Gastroesophageal sphincter (tissue), 4 donors: Measurements from ENCODE around the gene STK32C. TPM values are rescaled to one million over a fixed set of nuclear protein-coding genes. Genes with fewer than 3 reads are reported as not detected.

Experiments
- ATAC-seq: fragments of 150-250 bp; one replicate; pipeline ENCODE4 v1.9.1; 2016; ENCODE audit warnings: mild to moderate bottlenecking, moderate library complexity
- H3K27ac ChIP-seq, 4 donors: fragments of 200-600 bp; sonication (generic) in 3 of 4; 1 replicate in 3 of 4; 2 replicates in 1 of 4; pipeline ENCODE4 v1.5.1; 2016 to 2019
- H3K27me3 ChIP-seq: fragments of 200-600 bp; sonication (generic); one replicate; pipeline ENCODE4 v1.5.1; 2019
- H3K36me3 ChIP-seq, 2 donors: fragments of 200-600 bp; sonication (generic); one replicate each; pipeline ENCODE4 v1.5.1; 2019; ENCODE audit warnings: control low read depth in 1 of 2
- H3K4me1 ChIP-seq, 3 donors: fragments of 200-600 bp; sonication (generic); 1 replicate in 2 of 3; 2 replicates in 1 of 3; pipeline ENCODE4 v1.5.1; 2016 to 2019; ENCODE audit warnings: control low read depth in 2 of 3
- H3K4me3 ChIP-seq, 2 donors: fragments of 200-600 bp; sonication (generic); one replicate each; pipeline ENCODE4 v1.5.1; 2019; ENCODE audit warnings: mild to moderate bottlenecking in 1 of 2, moderate library complexity in 1 of 2
- H3K9me3 ChIP-seq, 3 donors: fragments of 200-600 bp; sonication (generic); one replicate each; pipeline ENCODE4 v1.5.1; 2017 to 2019; ENCODE audit warnings: control low read depth in 2 of 3
- CTCF ChIP-seq, 4 experiments: fragments of 200-600 bp in 2 of 4; fragments of 450-650 bp in 2 of 4; sonication (generic) in 1 of 4; IDR thresholded peaks; one replicate each; pipeline ENCODE4 v1.5.1; 2017 to 2019; ENCODE audit warnings: antibody characterized with exemption in 4 of 4, mild to moderate bottlenecking in 2 of 4, moderate library complexity in 2 of 4
- EP300 ChIP-seq: sonication (generic); formaldehyde crosslinking; IDR thresholded peaks from one replicate; pipeline ENCODE4 v1.6.1; 2017; ENCODE audit warnings: antibody characterized with exemption, mild to moderate bottlenecking
- POLR2A ChIP-seq, 2 donors: fragments of 450-650 bp; IDR thresholded peaks; one replicate each; pipeline ENCODE4 v1.6.1; 2017; ENCODE audit warnings: antibody characterized with exemption in 2 of 2, mild to moderate bottlenecking in 2 of 2, moderate library complexity in 1 of 2
- POLR2AphosphoS5 ChIP-seq: sonication (generic); formaldehyde crosslinking; IDR thresholded peaks from one replicate; pipeline ENCODE4 v1.6.1; 2017; ENCODE audit warnings: antibody characterized with exemption
- WGBS, 2 donors: methylation state at CpG; one replicate each; pipeline ENCODE4 v1.1.5; 2018; ENCODE audit warnings: low coverage in 1 of 2; 5-methylcytosine and 5-hydroxymethylcytosine counted together
- total RNA-seq, 4 donors: library from RNA; depleted of rRNA; stranded (reverse); fragments of >200 nt; gene quantifications; one replicate each; pipeline ENCODE4 v1.1.0, GENCODE V29; 2016

The STK32C gene
- total RNA-seq, 4 donors from 2014 or later: 3.8 to 13.0 (median 5.1) TPM

- no peak for ATAC-seq
- no peak overlapping the region for H3K27ac ChIP-seq
- no peak for TF ChIP-seq POLR2AphosphoS5
- TF ChIP-seq POLR2A (IDR thresholded peaks at IDR 0.05): no peak
- no peak for TF ChIP-seq CTCF (IDR thresholded peaks at IDR 0.05)
- TF ChIP-seq EP300: no peak
- no peaks in the 10 kb centered on the region for H3K27me3 ChIP-seq
- WGBS, 2 donors: 29 to 77% methylated on average over 1 to 4 of the region's 8 CpGs
- no peak overlapping the region for H3K4me3 ChIP-seq
- H3K4me1 ChIP-seq: peaks cover 0 to 12% (median 0%) of the 10 kb centered on the region in 3 donors
- no peaks in the 10 kb centered on the region for H3K9me3 ChIP-seq
- peaks cover 0 to 16% of the 10 kb centered on the region in 2 donors for H3K36me3 ChIP-seq
Measured at GRCh38 chr10:132225849-132226205, 81.9 kb downstream of the STK32C start.

- Histone ChIP-seq H3K27me3 (no peaks in the 10 kb centered on the region), H3K4me1 (peaks cover 0 to 12% (median 0%) of the 10 kb centered on the region in 3 donors), H3K27ac (no peak overlapping the region), H3K4me3 (no peak overlapping the region), H3K36me3 (peaks cover 0 to 16% of the 10 kb centered on the region in 2 donors), H3K9me3 (no peaks in the 10 kb centered on the region)
- ATAC-seq: no peak
- TF ChIP-seq POLR2AphosphoS5: no peak
- TF ChIP-seq CTCF (IDR thresholded peaks at IDR 0.05): no peak
- no peak for TF ChIP-seq POLR2A (IDR thresholded peaks at IDR 0.05)
- no peak for TF ChIP-seq EP300
- WGBS, 2 donors: 100% methylated on average over 2 of the region's 25 CpGs
Measured at GRCh38 chr10:132225073-132225848, 82.5 kb downstream of the STK32C start.

- Histone ChIP-seq H3K36me3 (peaks cover 0 to 16% of the 10 kb centered on the region in 2 donors), H3K4me1 (peaks cover 0 to 8% (median 0%) of the 10 kb centered on the region in 3 donors), H3K27me3 (no peaks in the 10 kb centered on the region), H3K27ac (no peak overlapping the region), H3K4me3 (no peak overlapping the region), H3K9me3 (no peaks in the 10 kb centered on the region)
- TF ChIP-seq CTCF (IDR thresholded peaks at IDR 0.05) (no peak), POLR2A (IDR thresholded peaks at IDR 0.05) (no peak), EP300 (no peak), POLR2AphosphoS5 (no peak)
- no CpG with 5 or more reads among the region's 20 CpGs for WGBS, 2 donors
- no peak for ATAC-seq
Measured at GRCh38 chr10:132224343-132225072, 83.2 kb downstream of the STK32C start.

- no CpG with 5 or more reads among the region's 23 CpGs for WGBS, 2 donors
- no peak for ATAC-seq
- Histone ChIP-seq H3K4me3 (no peak overlapping the region), H3K27ac (no peak overlapping the region), H3K4me1 (peaks cover 0 to 8% (median 0%) of the 10 kb centered on the region in 3 donors), H3K36me3 (peaks cover 0 to 16% of the 10 kb centered on the region in 2 donors), H3K9me3 (no peaks in the 10 kb centered on the region), H3K27me3 (no peaks in the 10 kb centered on the region)
- TF ChIP-seq EP300: no peak
- TF ChIP-seq CTCF (IDR thresholded peaks at IDR 0.05): no peak
- TF ChIP-seq POLR2A (IDR thresholded peaks at IDR 0.05): no peak
- no peak for TF ChIP-seq POLR2AphosphoS5
Measured at GRCh38 chr10:132223611-132224342, 84.0 kb downstream of the STK32C start.
